Stomach (tissue), 9 donors: ENCODE results near the gene RUNX1. TPM values are rescaled to one million over a fixed set of nuclear protein-coding genes. Genes with fewer than 3 reads are reported as not detected.

Experiments
- DNase-seq, 2 donors: peaks; one replicate each; pipeline versions ENCODE4 v3.0.0 to v3.0.0-alpha.2; 2013 to 2019
- H3K27ac ChIP-seq, 5 donors: fragments of 200-600 bp in 4 of 5; sonication (generic) in 4 of 5; one replicate each; pipeline ENCODE4 v1.5.1; 2013 to 2019; ENCODE audit warnings: mild to moderate bottlenecking in 1 of 5, moderate library complexity in 1 of 5
- H3K27me3 ChIP-seq, 3 donors: fragments of 200-600 bp; sonication (generic); one replicate each; pipeline ENCODE4 v1.5.1; 2017 to 2019; ENCODE audit warnings: mixed run types in 1 of 3
- H3K36me3 ChIP-seq, 4 donors: fragments of 200-600 bp; sonication (generic); 1 replicate in 3 of 4; 2 replicates in 1 of 4; pipeline ENCODE4 v1.5.1; 2016 to 2019
- H3K4me1 ChIP-seq, 4 donors: fragments of 200-600 bp; sonication (generic); one replicate each; pipeline ENCODE4 v1.5.1; 2016 to 2019
- H3K4me3 ChIP-seq, 4 donors: fragments of 200-600 bp; sonication (generic) in 3 of 4; one replicate each; pipeline ENCODE4 v1.5.1; 2016 to 2019; ENCODE audit warnings: mild to moderate bottlenecking in 1 of 4
- H3K9me3 ChIP-seq, 4 donors: fragments of 200-600 bp; sonication (generic); one replicate each; pipeline ENCODE4 v1.5.1; 2016 to 2019
- EP300 ChIP-seq: sonication (generic); formaldehyde crosslinking; IDR thresholded peaks from one replicate; pipeline ENCODE4 v1.6.1; 2017; ENCODE audit warnings: antibody characterized with exemption
- POLR2A ChIP-seq, 4 donors: fragments of 450-650 bp; IDR thresholded peaks; one replicate each; pipeline ENCODE4 v1.6.1; 2016; ENCODE audit warnings: antibody characterized with exemption in 4 of 4, control low read depth in 2 of 4, mild to moderate bottlenecking in 1 of 4, moderate library complexity in 1 of 4
- POLR2AphosphoS5 ChIP-seq, 3 donors: sonication (generic); formaldehyde crosslinking; IDR thresholded peaks; one replicate each; pipeline ENCODE4 v1.6.1; 2016; ENCODE audit warnings: antibody characterized with exemption in 3 of 3
- WGBS, 5 donors: extraction: QIAGEN DNeasy Blood & Tissue Kit in 3 of 5; methylation state at CpG; one replicate each; pipeline versions ENCODE4 v1.1.5 to v1.1.7; 2013 to 2018; 5-methylcytosine and 5-hydroxymethylcytosine counted together
- intact Hi-C: fragments of 100-400 bp; cut with DNase I; formaldehyde crosslinking; loops from one replicate; pipeline ENCODE4 v1.15.1; 2023; ENCODE audit warnings: low total_unique reads
- polyA plus RNA-seq, 3 donors: library from polyadenylated mRNA; stranded (reverse); fragments of 200-250 nt; gene quantifications; one replicate each; pipeline ENCODE4 v1.2.3, GENCODE V29; 2013
- total RNA-seq, 5 donors: library from RNA; depleted of rRNA; stranded (reverse); fragments of >200 nt; gene quantifications; one replicate each; pipeline versions ENCODE4 v1.1.0 to v1.2.3, GENCODE V29; 2014 to 2016
- TF ChIP-seq, protein P1 (sequence below), 7 experiments: fragments of 450-650 bp in 4 of 7; fragments of 200-600 bp in 3 of 7; sonication (generic) in 3 of 7; IDR thresholded peaks; one replicate each; pipeline ENCODE4 v1.5.1; 2016 to 2019; ENCODE audit warnings: antibody characterized with exemption in 7 of 7, control low read depth in 2 of 7, mild to moderate bottlenecking in 1 of 7
- donor health status: healthy with polysubstance abuse.
- donor health status: Bipolar disorder and iron deficiency.
- donor health status: healthy.

The RUNX1 gene
- total and polyA plus RNA-seq, 8 donors: 8.0 to 213 (median 40.0) TPM

DNA sequence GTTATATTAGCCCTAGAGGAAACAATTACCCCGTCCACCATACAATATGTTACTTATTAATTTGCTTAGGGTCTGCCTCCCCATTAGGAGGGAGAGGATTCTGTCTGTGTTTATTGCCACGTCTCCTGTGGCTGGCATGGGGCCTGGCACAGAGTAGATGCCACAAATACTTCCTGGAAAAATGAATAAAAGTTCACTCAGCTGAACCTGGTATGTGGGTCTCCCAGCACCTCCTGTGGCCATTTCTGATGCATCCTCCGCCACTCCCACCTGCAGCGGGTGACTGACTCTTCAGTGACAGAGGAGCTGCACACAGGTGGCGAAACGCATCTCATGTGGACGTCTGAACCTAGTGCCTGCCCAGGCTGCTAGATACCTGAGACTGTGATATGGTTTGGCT, 267.6 kb downstream of the RUNX1 start:
- no peaks in the 10 kb centered on the region for H3K36me3 ChIP-seq
- no peak overlapping the region for H3K27ac ChIP-seq
- intact Hi-C loops: no loop called here
- H3K27me3 ChIP-seq: no peaks in the 10 kb centered on the region
- H3K9me3 ChIP-seq: no peaks in the 10 kb centered on the region
- TF ChIP-seq POLR2A (IDR thresholded peaks at IDR 0.05) (no peak), EP300 (no peak), POLR2AphosphoS5 (IDR thresholded peaks at IDR 0.05) (no peak)
- TF ChIP-seq, protein P1, sequence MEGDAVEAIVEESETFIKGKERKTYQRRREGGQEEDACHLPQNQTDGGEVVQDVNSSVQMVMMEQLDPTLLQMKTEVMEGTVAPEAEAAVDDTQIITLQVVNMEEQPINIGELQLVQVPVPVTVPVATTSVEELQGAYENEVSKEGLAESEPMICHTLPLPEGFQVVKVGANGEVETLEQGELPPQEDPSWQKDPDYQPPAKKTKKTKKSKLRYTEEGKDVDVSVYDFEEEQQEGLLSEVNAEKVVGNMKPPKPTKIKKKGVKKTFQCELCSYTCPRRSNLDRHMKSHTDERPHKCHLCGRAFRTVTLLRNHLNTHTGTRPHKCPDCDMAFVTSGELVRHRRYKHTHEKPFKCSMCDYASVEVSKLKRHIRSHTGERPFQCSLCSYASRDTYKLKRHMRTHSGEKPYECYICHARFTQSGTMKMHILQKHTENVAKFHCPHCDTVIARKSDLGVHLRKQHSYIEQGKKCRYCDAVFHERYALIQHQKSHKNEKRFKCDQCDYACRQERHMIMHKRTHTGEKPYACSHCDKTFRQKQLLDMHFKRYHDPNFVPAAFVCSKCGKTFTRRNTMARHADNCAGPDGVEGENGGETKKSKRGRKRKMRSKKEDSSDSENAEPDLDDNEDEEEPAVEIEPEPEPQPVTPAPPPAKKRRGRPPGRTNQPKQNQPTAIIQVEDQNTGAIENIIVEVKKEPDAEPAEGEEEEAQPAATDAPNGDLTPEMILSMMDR (IDR thresholded peaks at IDR 0.05): no peak
- H3K4me3 ChIP-seq: no peak overlapping the region
- WGBS, 5 donors: 52 to 76% (median 60%) methylated on average over 7 of the region's 7 CpGs
- peak in 1 of 2 donors; percentile 42 for DNase-seq
- no peaks in the 10 kb centered on the region for H3K4me1 ChIP-seq

DNA sequence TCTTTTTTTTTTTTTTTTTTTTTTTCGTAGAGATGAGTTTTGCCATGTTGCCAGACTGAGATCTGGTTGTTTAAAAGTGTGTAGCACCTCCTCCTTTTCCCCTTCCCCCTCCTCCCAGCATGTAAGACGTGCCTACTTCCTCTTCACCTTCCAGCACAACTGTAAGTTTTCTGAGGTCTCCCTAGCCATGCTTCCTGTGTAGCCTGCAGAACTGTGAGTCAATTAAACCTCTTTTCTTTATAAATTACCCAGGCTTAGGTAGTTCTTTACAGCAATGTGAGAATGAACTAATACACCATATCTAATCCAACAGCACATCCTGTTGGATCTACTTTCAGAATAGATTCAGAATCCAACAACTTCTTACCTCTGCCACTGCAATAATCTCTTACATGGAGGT, 269.2 kb downstream of the RUNX1 start:
- TF ChIP-seq, protein P1 (IDR thresholded peaks at IDR 0.05): no peak
- TF ChIP-seq EP300 (no peak), POLR2AphosphoS5 (IDR thresholded peaks at IDR 0.05) (no peak)
- WGBS, 5 donors: 21 to 31% (median 29%) methylated on average over 2 of the region's 2 CpGs
- Histone ChIP-seq H3K4me3 (no peak overlapping the region), H3K36me3 (no peaks in the 10 kb centered on the region), H3K27ac (no peak overlapping the region), H3K27me3 (no peaks in the 10 kb centered on the region), H3K9me3 (no peaks in the 10 kb centered on the region), H3K4me1 (no peaks in the 10 kb centered on the region)
- intact Hi-C loops: no loop called here
- no peak for DNase-seq

DNA sequence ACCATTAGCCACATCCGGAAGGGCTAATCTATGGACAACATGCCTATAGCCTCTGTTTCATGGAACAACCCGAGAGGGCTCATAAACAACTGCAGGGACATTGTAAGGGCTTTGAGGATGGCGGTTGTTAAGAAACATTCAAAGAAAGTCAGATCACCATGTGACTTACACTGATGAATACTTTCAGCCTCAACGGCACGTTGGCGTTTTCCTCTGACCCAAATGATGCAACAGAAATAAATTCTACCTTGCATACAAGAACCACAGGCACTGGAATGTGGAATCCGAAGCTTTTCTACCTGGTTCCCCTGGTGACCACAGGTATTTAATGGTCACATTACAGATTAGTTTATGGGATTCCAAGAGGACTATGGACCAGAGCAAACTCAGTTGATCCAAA, 273.3 kb downstream of the RUNX1 start:
- no peak for DNase-seq
- Histone ChIP-seq H3K4me1 (no peaks in the 10 kb centered on the region), H3K27me3 (no peaks in the 10 kb centered on the region), H3K27ac (no peak overlapping the region), H3K36me3 (no peaks in the 10 kb centered on the region), H3K4me3 (no peak overlapping the region), H3K9me3 (no peaks in the 10 kb centered on the region)
- WGBS, 5 donors: 82 to 92% (median 88%) methylated on average over 7 of the region's 7 CpGs
- intact Hi-C loops: no loop called here
- TF ChIP-seq POLR2AphosphoS5 (IDR thresholded peaks at IDR 0.05) (no peak), POLR2A (IDR thresholded peaks at IDR 0.05) (no peak), EP300 (no peak)
- TF ChIP-seq, protein P1 (IDR thresholded peaks at IDR 0.05): no peak

DNA sequence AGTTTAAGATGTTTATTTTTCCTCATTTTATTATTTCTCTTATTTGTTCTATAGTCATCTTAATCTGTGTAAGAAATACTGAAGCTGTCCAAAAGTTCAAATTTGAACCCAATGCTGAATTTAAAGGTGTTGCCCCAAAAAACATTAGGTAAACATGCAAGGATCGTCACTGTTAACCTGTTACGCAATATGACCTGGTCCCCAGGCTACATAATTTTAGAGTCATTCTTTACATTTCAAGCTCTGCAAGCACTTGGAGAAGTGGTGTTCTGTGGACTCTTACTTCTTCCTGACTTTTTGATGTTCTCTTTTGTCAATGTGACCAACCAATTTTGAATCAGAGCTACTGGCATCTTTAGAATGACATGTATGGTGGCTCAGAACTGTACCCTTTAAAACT, 274.4 kb downstream of the RUNX1 start:
- Histone ChIP-seq H3K4me1 (no peaks in the 10 kb centered on the region), H3K9me3 (no peaks in the 10 kb centered on the region), H3K27me3 (no peaks in the 10 kb centered on the region), H3K36me3 (no peaks in the 10 kb centered on the region), H3K4me3 (no peak overlapping the region), H3K27ac (no peak overlapping the region)
- WGBS, 5 donors: 59 to 66% (median 64%) methylated on average over 2 of the region's 2 CpGs
- DNase-seq: no peak
- TF ChIP-seq POLR2A (IDR thresholded peaks at IDR 0.05): no peak
- TF ChIP-seq POLR2AphosphoS5 (IDR thresholded peaks at IDR 0.05): no peak
- TF ChIP-seq EP300: no peak
- TF ChIP-seq, protein P1 (IDR thresholded peaks at IDR 0.05): no peak
- intact Hi-C loops: no loop called here
